ENCODE data around the gene LDB2.
"Not testable (repeated sequence)": the region's sequence is repeated elsewhere in the genome, so short reads cannot be mapped to it uniquely, and the experiment has no call there.

The LDB2 gene

DNA sequence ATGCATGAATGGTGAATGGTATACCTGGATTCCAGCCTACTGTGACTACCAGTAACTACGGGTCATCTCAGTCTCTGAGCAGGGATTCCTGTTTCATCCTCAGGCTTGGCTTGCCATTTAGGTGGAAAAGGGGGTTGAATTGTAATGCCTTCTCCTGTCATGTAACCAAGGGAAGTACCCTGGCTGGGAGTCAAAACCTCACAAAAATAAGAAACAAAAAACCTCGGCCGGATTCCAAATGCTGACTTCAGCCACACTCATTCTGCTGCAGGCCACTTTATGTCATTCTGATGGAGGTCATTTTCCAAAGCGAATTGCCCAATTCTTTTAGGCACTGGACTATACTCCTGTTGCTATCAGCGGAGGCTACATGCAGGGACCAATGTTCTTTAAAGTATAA lies 324.7 kb downstream of the LDB2 start:
- no peak for DNase-seq (ENCODE audit: low read depth in 3 of 3, low spot score in 1 of 3)

DNA sequence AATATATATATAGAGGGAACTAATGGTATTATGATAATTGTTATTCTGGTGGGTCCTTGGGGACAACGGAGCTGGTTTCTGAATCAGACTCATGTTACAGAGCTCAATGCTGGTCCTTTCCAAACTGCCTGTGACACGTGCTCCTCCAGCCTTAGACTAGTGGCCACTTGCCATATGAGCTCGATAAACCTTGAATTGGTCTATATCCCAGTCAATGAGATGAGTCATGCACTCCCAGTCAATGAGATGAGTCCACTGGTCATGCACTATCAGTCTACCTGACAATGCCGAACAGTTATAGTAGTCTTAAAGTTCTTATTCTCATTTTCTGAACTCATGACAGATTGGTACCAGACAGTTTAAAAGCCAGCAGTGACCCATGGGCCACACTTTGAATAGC lies 325.2 kb downstream of the LDB2 start:
- DNase-seq (ENCODE audit: low read depth in 3 of 3, low spot score in 1 of 3), result no peak

DNA sequence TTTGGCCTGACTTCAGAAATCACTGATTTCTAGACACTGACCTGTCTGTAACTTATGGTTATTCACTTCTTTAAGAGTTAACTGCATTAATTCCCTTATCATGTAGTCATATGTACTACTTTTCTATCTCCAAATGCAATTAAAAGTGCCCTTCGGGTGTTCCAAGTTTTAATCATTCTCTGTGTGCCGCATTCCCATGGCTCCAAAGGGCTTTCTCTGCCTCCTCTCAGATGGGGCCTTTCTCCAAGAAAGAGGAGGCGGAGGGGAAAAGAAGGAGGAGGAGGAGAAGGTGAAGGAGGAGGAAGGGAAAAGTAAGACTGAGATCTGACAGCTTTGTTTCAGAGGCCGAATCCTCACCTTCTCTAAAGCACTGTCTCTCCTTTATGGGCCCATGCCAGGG lies 325.8 kb downstream of the LDB2 start:
- DNase-seq (ENCODE audit: low read depth in 3 of 3, low spot score in 1 of 3), result no peak

DNA sequence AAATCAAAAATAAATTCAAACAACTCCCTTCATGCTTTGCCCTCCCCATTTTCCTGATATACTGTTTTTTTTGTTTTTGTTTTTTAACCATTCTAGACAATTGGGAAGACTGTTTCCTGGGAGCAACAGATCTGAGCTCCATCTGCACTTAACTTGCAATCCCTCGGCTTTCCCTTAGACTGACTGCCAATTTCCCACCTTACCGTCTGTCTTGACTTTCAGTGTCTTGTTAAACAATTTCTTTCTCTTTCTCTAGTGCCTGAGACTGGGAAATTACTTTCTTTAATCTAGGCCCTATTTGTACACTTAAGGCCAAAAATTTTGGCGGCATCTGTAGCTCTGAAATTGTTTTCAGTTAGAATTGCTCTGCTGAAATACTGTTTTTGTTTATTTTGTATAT lies 326.3 kb downstream of the LDB2 start:
- DNase-seq (ENCODE audit: low read depth in 3 of 3, low spot score in 1 of 3), result no peak

GRCh38 chr4:16569790-16570189 lies 328.7 kb downstream of the LDB2 start:
- no peak for DNase-seq (ENCODE audit: low read depth in 3 of 3, low spot score in 1 of 3)

DNA sequence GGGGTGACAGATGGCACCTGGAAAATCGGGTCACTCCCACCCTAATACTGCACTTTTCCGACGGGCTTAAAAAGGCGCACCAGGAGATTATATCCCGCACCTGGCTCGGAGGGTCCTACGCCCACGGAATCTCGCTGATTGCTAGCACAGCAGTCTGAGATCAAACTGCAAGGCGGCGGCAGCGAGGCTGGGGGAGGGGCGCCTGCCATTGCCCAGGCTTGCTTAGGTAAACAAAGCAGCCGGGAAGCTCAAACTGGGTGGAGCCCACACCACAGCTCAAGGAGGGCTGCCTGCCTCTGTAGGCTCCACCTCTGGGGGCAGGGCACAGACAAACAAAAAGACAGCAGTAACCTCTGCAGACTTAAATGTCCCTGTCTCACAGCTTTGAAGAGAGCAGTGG lies 341.1 kb downstream of the LDB2 start:
- DNase-seq (ENCODE audit: low read depth in 3 of 3, low spot score in 1 of 3), result not testable (repeated sequence)

DNA sequence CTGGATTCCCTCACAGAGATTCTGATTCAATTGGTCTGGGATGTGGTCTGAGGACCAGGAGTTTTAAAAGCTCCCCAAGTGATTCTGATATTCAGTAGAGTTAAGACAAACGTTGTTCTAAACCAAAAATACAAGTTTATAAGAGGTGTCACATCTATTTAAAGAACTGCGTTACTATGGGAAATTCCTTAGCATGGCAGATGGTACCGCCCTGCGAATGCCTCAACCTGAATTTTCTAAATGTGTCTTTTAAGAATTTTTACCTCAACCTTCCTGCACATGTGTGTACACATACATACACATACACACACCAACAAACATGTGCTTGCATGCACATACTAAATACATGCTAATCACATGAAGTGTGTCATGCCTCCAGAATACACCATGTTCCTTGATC lies 343.3 kb downstream of the LDB2 start:
- DNase-seq (ENCODE audit: low read depth in 3 of 3, low spot score in 1 of 3), result no peak

DNA sequence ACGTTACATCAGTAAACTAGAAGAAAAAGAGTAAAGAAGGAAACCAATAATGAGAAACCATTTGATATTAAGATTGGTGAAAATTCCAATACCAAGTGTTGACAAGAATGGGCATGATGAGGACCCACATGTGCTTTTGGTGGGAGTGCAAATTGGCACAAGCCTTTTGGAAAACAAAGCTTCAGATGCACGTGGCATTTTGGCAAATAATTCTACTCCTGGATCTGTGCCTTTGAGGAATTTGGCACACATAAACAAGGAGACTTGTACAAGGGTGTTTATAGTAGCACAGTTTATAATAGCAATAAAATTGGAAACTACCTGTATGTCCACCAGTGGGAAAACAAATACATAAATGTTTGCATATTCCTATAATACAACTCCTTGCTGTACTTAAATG lies 347.9 kb downstream of the LDB2 start:
- no peak for DNase-seq (ENCODE audit: low read depth in 3 of 3, low spot score in 1 of 3)

- no peak for DNase-seq (ENCODE audit: low read depth in 3 of 3, low spot score in 1 of 3)
These were observed 352.8 kb downstream of the LDB2 start for GRCh38 chr4:16545656-16546055.

- DNase-seq (ENCODE audit: low read depth in 3 of 3, low spot score in 1 of 3), result no peak
These were observed 353.6 kb downstream of the LDB2 start for GRCh38 chr4:16544869-16545268.

DNA sequence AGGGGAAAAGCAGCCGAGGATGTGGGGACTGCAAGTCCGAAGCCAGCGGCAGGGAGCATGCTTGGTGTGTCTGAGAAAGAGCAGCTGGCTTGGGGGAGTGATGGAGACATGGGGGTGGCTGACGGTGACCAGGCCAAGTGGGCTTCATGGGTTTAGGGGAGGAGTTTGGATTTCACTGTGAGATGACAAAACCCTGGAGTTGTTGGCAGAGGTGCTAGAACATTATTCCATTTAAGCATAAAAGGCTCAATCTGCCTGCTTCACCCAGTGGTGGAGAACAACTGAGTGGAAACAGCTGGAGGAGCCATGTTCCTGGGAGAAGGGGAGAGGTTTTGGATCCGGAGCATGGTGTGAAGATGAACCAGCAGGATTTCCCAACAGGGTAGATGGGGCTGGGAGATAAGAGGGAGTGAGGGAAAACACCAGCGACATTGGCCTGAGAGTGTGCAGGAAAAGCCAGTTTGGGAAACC lies 354.2 kb downstream of the LDB2 start:
- no peak for DNase-seq (ENCODE audit: low read depth in 3 of 3, low spot score in 1 of 3)

GRCh38 chr4:16537926-16538325 lies 360.5 kb downstream of the LDB2 start:
- DNase-seq (ENCODE audit: low read depth in 3 of 3, low spot score in 1 of 3), result no peak

DNA sequence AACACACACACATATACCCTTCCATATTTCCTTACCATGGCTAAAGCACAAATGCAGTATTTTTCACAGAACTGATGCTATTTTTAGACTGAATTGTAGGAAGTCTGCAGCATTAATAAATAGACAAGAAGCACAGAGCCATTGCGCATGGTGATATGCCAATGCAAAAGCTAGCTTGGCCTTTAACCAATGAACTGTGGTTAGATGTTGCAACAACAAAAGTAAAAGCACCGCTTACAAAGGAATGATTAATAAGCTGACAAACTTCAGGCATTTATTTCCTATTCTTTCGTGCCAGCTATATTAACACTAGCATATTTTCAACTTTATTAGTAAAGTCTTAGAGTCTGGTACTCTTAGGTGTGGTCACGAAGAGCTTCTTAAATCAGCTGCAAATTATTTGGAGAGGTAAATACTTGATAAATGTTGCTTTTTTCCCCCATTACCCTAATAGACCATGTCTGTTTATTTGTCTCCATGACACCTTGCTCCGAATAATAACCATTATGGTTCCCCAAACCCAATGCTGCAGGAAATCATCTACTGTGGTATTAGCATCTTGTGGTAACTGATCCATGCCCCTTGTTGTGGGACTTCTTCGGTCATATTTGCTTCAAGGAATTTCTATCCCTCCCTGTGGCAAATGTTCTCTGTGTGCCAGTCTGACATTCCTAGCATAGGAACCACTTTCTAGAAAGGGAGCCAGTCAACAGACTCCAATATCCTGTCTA lies 366.0 kb downstream of the LDB2 start:
- no peak for DNase-seq (ENCODE audit: low read depth in 3 of 3, low spot score in 1 of 3)

DNA sequence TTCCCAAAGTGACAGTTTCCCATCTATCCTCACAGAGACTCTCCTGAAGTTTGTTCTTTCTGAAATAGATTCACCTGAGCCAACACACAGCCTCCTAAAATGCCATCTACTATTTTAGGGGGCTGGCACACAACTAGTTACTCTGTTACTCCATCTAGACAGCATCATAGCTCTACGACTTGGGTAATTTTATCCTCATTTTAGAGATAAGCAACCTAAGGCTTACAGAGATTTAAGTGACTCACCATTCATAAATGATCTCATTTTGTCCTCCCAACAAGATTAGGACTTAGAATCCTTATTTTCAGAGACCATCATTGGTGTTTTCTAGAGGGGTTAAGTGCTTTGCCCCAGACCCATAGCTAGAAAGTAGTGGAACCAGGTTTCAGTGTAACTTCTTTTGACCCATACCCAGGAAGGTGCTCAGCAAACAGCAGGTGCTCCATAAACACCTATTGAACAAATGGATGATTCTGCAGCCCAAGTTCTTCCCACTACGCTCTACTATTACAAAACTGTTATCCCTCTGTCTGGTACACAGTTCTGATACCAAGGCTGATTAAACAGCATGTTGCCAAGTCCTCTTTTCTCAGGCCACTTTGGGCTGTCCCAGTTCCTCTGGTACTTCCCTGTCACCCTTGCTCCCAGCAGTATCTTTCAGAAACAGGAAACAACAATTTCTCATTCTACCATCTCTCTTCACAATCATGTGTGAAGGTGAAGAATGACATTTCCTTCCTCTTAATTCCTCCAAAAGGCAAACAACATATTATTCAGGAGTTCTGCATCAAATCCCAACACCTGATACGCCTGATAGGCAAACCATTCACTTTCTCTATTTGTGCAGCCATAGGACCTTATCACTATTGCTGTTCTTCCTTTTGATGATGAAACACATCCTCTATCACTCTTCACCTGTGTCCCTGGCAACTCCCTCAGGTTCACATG lies 367.5 kb downstream of the LDB2 start:
- DNase-seq (ENCODE audit: low read depth in 3 of 3, low spot score in 1 of 3), result no peak

DNA sequence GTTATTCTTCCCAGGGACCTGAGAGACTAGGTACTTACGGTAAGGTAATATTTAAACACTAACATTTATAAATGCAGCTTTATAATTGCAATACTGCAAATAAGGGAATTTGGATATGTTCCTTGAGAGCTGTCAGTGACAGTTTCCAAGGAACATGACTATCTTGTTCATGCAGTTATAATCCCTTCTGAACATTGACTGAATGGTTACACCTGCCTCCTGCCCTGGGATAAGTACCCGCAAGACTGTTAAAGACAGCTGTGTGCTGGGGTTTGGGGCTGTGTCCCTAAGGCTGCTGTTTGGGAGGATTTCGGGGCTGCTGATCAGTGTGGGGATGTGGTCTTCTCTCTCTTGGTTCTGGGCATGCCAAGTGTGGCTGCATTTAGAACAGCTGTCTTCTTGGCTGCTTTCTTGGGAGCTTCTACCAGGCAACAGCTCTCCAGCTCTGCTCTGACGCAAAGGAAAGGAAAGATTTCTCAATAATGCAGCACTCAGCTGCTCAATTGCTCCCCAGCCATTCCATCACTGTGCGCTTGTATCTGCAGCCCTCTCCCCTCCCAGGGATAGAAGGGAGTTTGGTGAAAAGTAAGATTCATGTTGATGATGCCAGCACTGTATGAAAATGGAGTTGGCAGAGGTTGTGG lies 373.4 kb downstream of the LDB2 start:
- no peak for DNase-seq (ENCODE audit: low read depth in 3 of 3, low spot score in 1 of 3)

DNA sequence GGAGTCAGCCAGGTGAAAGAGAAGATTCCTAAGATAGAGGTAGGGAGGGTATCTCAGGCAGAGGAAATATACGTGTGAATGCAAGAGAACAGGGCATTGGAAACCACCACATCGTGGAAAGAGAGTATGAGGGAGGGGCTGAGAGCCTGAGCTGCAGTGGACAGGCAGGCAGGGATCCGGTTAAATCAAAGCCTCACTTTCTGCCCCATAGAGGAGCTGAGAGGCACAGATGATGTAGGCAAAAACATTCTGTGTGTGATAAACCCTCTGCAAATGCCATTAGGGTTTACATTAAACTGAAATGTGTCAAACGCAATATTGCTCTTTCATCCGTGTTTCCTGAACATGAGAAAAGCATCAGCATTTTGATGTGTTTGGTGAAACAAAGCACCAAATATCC lies 374.0 kb downstream of the LDB2 start:
- DNase-seq (ENCODE audit: low read depth in 3 of 3, low spot score in 1 of 3), result no peak

DNA sequence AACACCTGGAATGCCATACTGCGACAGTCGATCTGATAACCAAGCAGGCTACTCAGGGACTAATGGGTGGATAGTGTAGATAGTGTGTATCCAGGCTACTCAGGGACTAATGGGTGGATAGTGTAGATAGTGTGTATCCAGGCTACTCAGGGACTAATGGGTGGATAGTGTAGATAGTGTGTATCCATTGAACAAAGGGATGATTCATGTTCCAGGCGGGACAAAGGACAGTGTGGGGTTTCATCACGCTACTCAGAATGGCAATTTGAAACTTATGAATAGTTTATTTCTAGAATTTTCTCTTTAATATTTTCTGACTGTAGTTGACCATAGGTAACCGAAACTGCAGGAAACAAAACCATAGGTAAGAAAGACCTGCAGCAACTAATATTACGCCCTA lies 374.9 kb downstream of the LDB2 start:
- DNase-seq (ENCODE audit: low read depth in 3 of 3, low spot score in 1 of 3), result not testable (repeated sequence)

DNA sequence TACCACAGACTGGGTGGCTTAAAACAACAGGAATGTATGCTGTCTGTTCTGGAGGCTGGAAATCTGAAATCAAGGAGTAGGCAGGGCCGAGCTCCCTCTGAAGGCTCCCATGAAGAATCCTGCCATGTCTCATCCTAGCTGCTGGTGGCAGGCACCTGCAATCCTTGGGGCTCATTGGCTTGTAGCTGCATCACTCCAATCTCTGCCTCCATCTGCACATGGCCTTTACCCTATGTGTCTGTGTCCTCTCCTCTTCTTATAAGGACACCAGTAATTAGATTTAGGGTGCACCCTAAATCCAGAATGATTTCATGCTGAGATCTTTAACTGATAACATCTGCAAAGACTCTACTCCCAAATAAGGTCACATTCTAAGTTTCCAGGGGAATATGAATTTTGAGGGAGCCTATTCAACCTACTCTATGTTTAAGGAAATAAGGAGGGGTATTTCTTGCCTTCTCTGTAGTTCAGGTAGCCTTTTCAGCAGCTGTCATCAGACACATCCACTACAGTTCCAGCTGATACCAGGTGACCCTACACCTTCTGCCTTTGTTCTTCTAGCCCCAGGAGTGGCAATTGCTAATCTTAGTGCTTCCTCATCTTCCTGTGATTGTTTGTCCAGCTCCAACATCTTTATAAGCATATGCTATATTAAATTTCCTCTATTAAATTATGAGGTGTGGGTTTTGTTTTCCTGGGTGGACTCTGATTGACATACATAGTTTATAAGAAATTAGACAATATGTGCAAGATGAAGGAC lies 377.1 kb downstream of the LDB2 start:
- no peak for DNase-seq (ENCODE audit: low read depth in 3 of 3, low spot score in 1 of 3)

DNA sequence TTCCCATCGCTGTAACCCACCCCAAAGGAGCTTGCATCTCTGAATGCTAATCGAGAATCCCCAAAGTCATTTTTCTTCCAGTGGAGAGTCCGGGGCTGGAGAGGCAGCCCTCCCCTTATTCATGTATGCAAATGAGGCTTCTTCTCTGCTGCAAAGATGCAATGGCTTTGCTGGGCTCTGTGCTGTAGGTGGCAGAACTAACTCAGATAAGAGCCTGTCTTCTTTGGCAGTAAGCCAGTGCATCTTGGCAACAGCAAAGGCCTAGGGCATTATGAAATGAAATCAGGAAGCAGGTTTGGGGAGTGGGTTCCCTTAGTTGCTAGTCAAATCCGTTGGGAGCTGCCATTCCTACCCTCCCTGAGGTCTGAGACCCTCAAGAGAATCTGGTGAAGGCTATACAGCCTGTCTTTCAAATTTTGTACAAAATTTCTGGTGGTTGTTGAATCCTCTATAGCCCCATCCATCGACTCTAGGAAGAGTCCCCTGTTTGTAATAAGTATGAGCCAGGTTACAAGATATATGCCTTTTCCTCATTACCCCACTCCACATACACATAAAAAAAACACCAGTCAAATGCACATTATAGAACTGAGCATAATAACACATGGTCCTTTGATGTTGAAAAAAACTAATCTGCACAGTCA lies 381.5 kb downstream of the LDB2 start:
- no peak for DNase-seq (ENCODE audit: low read depth in 3 of 3, low spot score in 1 of 3)

DNA sequence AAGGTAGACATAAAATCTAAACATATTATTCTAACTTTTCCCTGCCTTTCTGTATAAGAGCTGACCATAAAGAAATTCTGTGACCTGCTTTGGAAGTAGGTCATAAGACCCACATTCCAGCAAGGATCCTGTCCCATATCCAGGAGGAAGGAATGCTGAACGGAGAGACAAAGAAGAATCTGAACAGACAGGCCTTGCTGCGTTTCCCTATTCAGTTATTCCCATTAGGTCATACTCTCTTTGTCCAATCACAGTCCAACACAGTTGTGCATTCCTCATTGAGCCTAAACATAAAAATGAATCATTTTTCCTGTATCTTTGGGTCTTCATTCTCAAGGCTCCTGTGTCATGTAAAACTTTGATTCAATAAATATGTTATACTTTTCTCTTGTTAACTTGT lies 384.6 kb downstream of the LDB2 start:
- no peak for DNase-seq (ENCODE audit: low read depth in 3 of 3, low spot score in 1 of 3)

DNA sequence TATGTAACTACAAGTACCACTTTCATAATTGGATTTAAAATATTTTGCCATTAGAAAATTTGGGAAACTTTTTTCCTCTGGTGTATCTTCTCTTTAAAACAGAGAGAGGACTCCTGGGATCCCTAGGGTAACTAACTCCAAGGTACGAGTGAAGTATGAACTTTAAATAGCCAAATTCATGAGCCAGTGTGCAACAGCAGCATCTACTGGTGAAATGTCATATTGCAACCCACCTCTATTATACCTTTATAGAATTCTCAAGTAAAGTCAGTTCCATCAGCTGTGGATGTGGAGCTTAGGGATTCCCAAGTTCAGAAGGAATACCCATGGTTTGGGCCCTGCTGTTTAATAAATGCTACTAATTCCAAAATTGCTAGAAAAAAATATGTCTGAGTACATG lies 389.5 kb downstream of the LDB2 start:
- no peak for DNase-seq (ENCODE audit: low read depth in 3 of 3, low spot score in 1 of 3)

Data from stimulated activated CD4-positive, alpha-beta T cell treated with anti-CD3 and anti-CD28 coated beads, TNF-alpha, amount 100 ng/mL, for 1 hour (primary cell).